ENCODE measurements around the gene PIP.
"Not testable (repeated sequence)": the region's sequence is repeated elsewhere in the genome, so short reads cannot be mapped to it uniquely, and the experiment has no call there.

PIP gene

GRCh38 chr7:143131781-143132180 is at the start of gene PIP:
Gene PIP (plus strand): TSS chr7:143132077. CDS start chr7:143132117, 40 bp downstream.
- no peak within 1 kb of the TSS for H3K27ac ChIP-seq
- TF ChIP-seq ZFX (IDR thresholded peaks at IDR 0.05; ENCODE audit: borderline replicate concordance) (no peak), CTCF (IDR thresholded peaks at IDR 0.05) (no peak)

GRCh38 chr7:143085109-143085508 is 46.8 kb upstream of the PIP start:
- no peak overlapping the region for H3K27ac ChIP-seq
- TF ChIP-seq CTCF (IDR thresholded peaks at IDR 0.05), result no peak

- H3K27ac ChIP-seq, result not testable (repeated sequence)
Observed at GRCh38 chr7:143085610-143086009, 46.3 kb upstream of the PIP start.

- H3K27ac ChIP-seq, result not testable (repeated sequence)
Observed at GRCh38 chr7:143088549-143089231, 43.2 kb upstream of the PIP start.

- TF ChIP-seq ZFX (IDR thresholded peaks at IDR 0.05; ENCODE audit: borderline replicate concordance) (no peak), CTCF (IDR thresholded peaks at IDR 0.05) (no peak)
- H3K27ac ChIP-seq, result peak overlapping the region; percentile 56
Observed at GRCh38 chr7:143096146-143096545, 35.7 kb upstream of the PIP start.

GRCh38 chr7:143099579-143099978 is 32.3 kb upstream of the PIP start:
- not testable (repeated sequence) for H3K27ac ChIP-seq

GRCh38 chr7:143104759-143105158 is 27.1 kb upstream of the PIP start:
- TF ChIP-seq ZFX (IDR thresholded peaks at IDR 0.05; ENCODE audit: borderline replicate concordance), result no peak
- TF ChIP-seq CTCF (IDR thresholded peaks at IDR 0.05), result no peak
- no peak overlapping the region for H3K27ac ChIP-seq

GRCh38 chr7:143108019-143108418 is 23.9 kb upstream of the PIP start:
- H3K27ac ChIP-seq, result not testable (repeated sequence)

GRCh38 chr7:143117395-143117794 is 14.5 kb upstream of the PIP start:
- TF ChIP-seq CTCF (IDR thresholded peaks at IDR 0.05) (no peak), ZFX (IDR thresholded peaks at IDR 0.05; ENCODE audit: borderline replicate concordance) (no peak)
- no peak overlapping the region for H3K27ac ChIP-seq
